Measurements from ENCODE around the gene LATS1. TPM values are rescaled to one million over a fixed set of nuclear protein-coding genes. Genes with fewer than 3 reads are reported as not detected.

LATS1 gene
- total and polyA plus RNA-seq, 10 of the 15 experiments (the other 5 are each of a cell fraction or from before 2014, with no cell fraction given), result 2.1 to 15.6 (median 11.0) TPM

GRCh38 chr6:149723262-149723661 lies 5.4 kb upstream of the LATS1 start (continued):
- TF ChIP-seq EGR1 (IDR thresholded peaks at IDR 0.05; ENCODE audit: borderline replicate concordance in 1 of 2, low read depth in 2 of 2, low read length in 2 of 2), result no peak

- H3K9ac ChIP-seq (ENCODE audit: control insufficient read depth, insufficient read depth, low read length), result no peak overlapping the region
- in situ Hi-C loops (cut with MboI), result no loop called here
- SMC1A ChIA-PET (ENCODE audit: uncharacterized antibody, unreplicated experiment), result interaction anchor here (1.9 kb wide), 1 partner anchor 15 kb away, joined by 9 read pairs; no protein-coding TSS in a partner anchor
- H3K4me2 ChIP-seq (ENCODE audit: control insufficient read depth, insufficient read depth), result no peak overlapping the region
- no peaks in the 10 kb centered on the region for H3K27me3 ChIP-seq (replicated peaks in 1 of 2; ENCODE audit: control insufficient read depth in 2 of 2, insufficient read depth in 2 of 2, low read length in 1 of 2)
- H4K20me1 ChIP-seq (ENCODE audit: control insufficient read depth, insufficient read depth), result no peaks in the 10 kb centered on the region
- ATAC-seq (no peak), DNase-seq (ENCODE audit: low read depth, low spot score) (no peak), FAIRE-seq (no peak)
- H2AFZ ChIP-seq (ENCODE audit: control insufficient read depth, low read depth, low read length), result no peak overlapping the region
- peaks cover 0 to 3% of the 10 kb centered on the region in 2 experiments; a peak in 1 of 4 replicates for H3K36me3 ChIP-seq (ENCODE audit: control insufficient read depth in 2 of 2, insufficient read depth in 2 of 2, low read length in 1 of 2)
- CTCF ChIA-PET, result no interaction called here
- no TSS peak for BruUV-seq (replicated peaks)
- H3K9me3 ChIP-seq (replicated peaks; ENCODE audit: control insufficient read depth, insufficient read depth, low read length), result no peaks in the 10 kb centered on the region
- no peaks in the 10 kb centered on the region for H3K4me1 ChIP-seq (ENCODE audit: control insufficient read depth, insufficient read depth, low read length)
- RAD21 ChIA-PET (ENCODE audit: unreplicated experiment), result no interaction called here
- no peak overlapping the region for H3K27ac ChIP-seq (ENCODE audit: control insufficient read depth, insufficient read depth)
- H3K4me3 ChIP-seq, result no peak overlapping the region
- WGBS (ENCODE audit: insufficient coverage, insufficient replicate concordance, low lambda C conversion rate, missing lambda C conversion rate), result 95% methylated on average over 3 of the region's 3 CpGs
- peaks cover 39% of the 10 kb centered on the region for H3K79me2 ChIP-seq (ENCODE audit: control insufficient read depth, insufficient read depth, low read length)
- POLR2A ChIA-PET, result interaction anchor here (1.4 kb wide), 1 partner anchor 33 kb away, joined by 4 read pairs; no protein-coding TSS in a partner anchor
- TF ChIP-seq ZZZ3 (IDR thresholded peaks at IDR 0.05; ENCODE audit: control insufficient read depth, insufficient read length, low read depth), result no peak
- no peak for TF ChIP-seq HDAC2 (IDR thresholded peaks at IDR 0.05)
- no peak for TF ChIP-seq MTA2 (IDR thresholded peaks at IDR 0.05; ENCODE audit: low read depth)
- TF ChIP-seq ZBED1 (IDR thresholded peaks at IDR 0.05; ENCODE audit: borderline replicate concordance), result no peak
- no peak for TF ChIP-seq USF1 (IDR thresholded peaks at IDR 0.05; ENCODE audit: borderline replicate concordance, extremely low read length, insufficient read depth, low read depth, low read length)
- TF ChIP-seq ETV6 (conservative IDR thresholded peaks at IDR 0.05 in 1 of 2, IDR thresholded peaks at IDR 0.05 in 1 of 2; ENCODE audit: borderline replicate concordance in 1 of 2, low read depth in 1 of 2), result no peak
- no peak for TF ChIP-seq GATAD2B (conservative IDR thresholded peaks at IDR 0.05; ENCODE audit: low read depth)
- TF ChIP-seq JUND (IDR thresholded peaks at IDR 0.05; ENCODE audit: low read depth, low read length), result no peak
- no peak for TF ChIP-seq SP1 (IDR thresholded peaks at IDR 0.05; ENCODE audit: low read depth, low read length)
- no peak for TF ChIP-seq NR2C1 (IDR thresholded peaks at IDR 0.05)
- no peak for TF ChIP-seq ZNF207 (IDR thresholded peaks at IDR 0.05; ENCODE audit: borderline replicate concordance)
- no peak for TF ChIP-seq POU2F2 (IDR thresholded peaks at IDR 0.05; ENCODE audit: borderline replicate concordance, low read depth, low read length)
- intact Hi-C loops (cut with micrococcal nuclease; ENCODE audit: unreplicated experiment), result loop anchor here (2.0 to 5.0 kb wide), 2 partner anchors 29 to 152 kb away; partner anchors contain the start of genes GINM1 and PCMT1
Measured at GRCh38 chr6:149719531-149719930, 1.6 kb upstream of the LATS1 start.

All from GM12878 (cell line).